HCT116 (cell line): ENCODE data around the gene SIPA1L3. TPM values are rescaled to one million over a fixed set of nuclear protein-coding genes. Genes with fewer than 3 reads are reported as not detected.

Experiments
- ATAC-seq: fragments of 200-7000 bp; cut with Tn5 transposase; 2 replicates; pipeline ENCODE4 v1.9.1; 2020; ENCODE audit warnings: mild to moderate bottlenecking, moderate library complexity
- BruUV-seq: library from RNA; stranded (reverse); fragments of 400-500 nt; replicated peaks from 2 replicates; lab custom pipeline; 2021; lab: Mats Ljungman, UMichigan
- CTCF ChIA-PET: fragments of 300-600 bp; sonication (Branson Sonifier 250); formaldehyde crosslinking; loops from one replicate; lab custom pipeline; 2021; ENCODE audit warnings: antibody characterized with exemption; lab: Charles Lee
- POLR2A ChIA-PET: fragments of 300-600, 350-600 bp; sonication (Branson Sonifier 250); formaldehyde crosslinking; loops from one replicate; lab custom pipeline; 2021; ENCODE audit warnings: antibody characterized with exemption; lab: Charles Lee
- RAD21 ChIA-PET, 2 experiments: fragments of 300-600 bp; sonication (Branson Sonifier 250); formaldehyde crosslinking; loops; one replicate each; lab custom pipeline; 2023; ENCODE audit warnings: low total read pairs in 2 of 2; ENCODE audit not compliant: uncharacterized antibody in 2 of 2, unreplicated experiment in 2 of 2, low non-redundant PET in 1 of 2; lab: Charles Lee
- DNase-seq: peaks from one replicate; pipeline ENCODE4 v3.0.0-alpha.2; 2010; ENCODE audit warnings: low read depth, low spot score
- H2AFZ ChIP-seq: fragments of 200-600 bp; shearing (Covaris generic), sonication (generic); 2 replicates; pipeline ENCODE4 v1.6.1; 2017; ENCODE audit warnings: low read depth, mixed run types, mixed read lengths, antibody characterized with exemption, low read length; ENCODE audit not compliant: poor library complexity, severe bottlenecking
- H3K27ac ChIP-seq: 2 replicates; pipeline ENCODE4 v1.5.1; 2012; ENCODE audit warnings: low read depth, low read length
- H3K27me3 ChIP-seq: fragments of 200-600 bp; sonication (generic); 2 replicates; pipeline ENCODE4 v1.6.1; 2016; ENCODE audit warnings: mixed run types, low read length, mixed read lengths; ENCODE audit not compliant: insufficient read depth
- H3K36me3 ChIP-seq, 2 experiments: fragments of 200-500 bp in 1 of 2; fragments of 200-600 bp in 1 of 2; sonication (Bioruptor generic) in 1 of 2; sonication (generic) in 1 of 2; 2 replicates each; pipeline versions ENCODE4 v1.5.1 to v1.6.1; 2014 to 2016; ENCODE audit warnings: low read length in 2 of 2, inconsistent platforms in 1 of 2, mixed read lengths in 1 of 2, mixed run types in 1 of 2; ENCODE audit not compliant: insufficient read depth in 2 of 2, control insufficient read depth in 1 of 2
- H3K4me1 ChIP-seq, 2 experiments: fragments of 200-600 bp in 1 of 2; sonication (generic) in 1 of 2; 2 replicates each; pipeline versions ENCODE4 v1.5.1 to v1.6.1; 2012 to 2017; ENCODE audit warnings: low read length in 2 of 2, inconsistent platforms in 1 of 2, mild to moderate bottlenecking in 1 of 2, mixed read lengths in 1 of 2, mixed run types in 1 of 2, moderate library complexity in 1 of 2; ENCODE audit not compliant: insufficient read depth in 2 of 2, control insufficient read depth in 1 of 2
- H3K4me2 ChIP-seq: fragments of 200-600 bp; sonication (generic); 2 replicates; pipeline ENCODE4 v1.6.1; 2017; ENCODE audit warnings: mixed run types, low read length, mixed read lengths
- H3K4me3 ChIP-seq, 2 experiments: fragments of 200-600 bp in 1 of 2; sonication (generic) in 1 of 2; replicated peaks in 1 of 2; 2 replicates each; pipeline ENCODE4 v1.5.1; 2011 to 2016; ENCODE audit warnings: low read length in 2 of 2, control low read depth in 1 of 2, low read depth in 1 of 2, mild to moderate bottlenecking in 1 of 2, mixed read lengths in 1 of 2, mixed run types in 1 of 2
- H3K79me2 ChIP-seq: fragments of 200-600 bp; sonication (generic); 2 replicates; pipeline ENCODE4 v1.6.1; 2017; ENCODE audit warnings: mild to moderate bottlenecking, mixed run types, low read length, moderate library complexity, mixed read lengths; ENCODE audit not compliant: insufficient read depth
- H3K9ac ChIP-seq: fragments of 200-600 bp; sonication (generic); 2 replicates; pipeline ENCODE4 v1.6.1; 2016; ENCODE audit warnings: low read length, mixed read lengths
- H3K9me2 ChIP-seq: fragments of 200-600 bp; sonication (generic), shearing (Covaris generic); 2 replicates; pipeline ENCODE4 v1.6.1; 2017; ENCODE audit warnings: mixed run types, mild to moderate bottlenecking, moderate library complexity; ENCODE audit not compliant: insufficient read depth
- H3K9me3 ChIP-seq, 2 experiments: fragments of 200-500 bp in 1 of 2; fragments of 200-600 bp in 1 of 2; sonication (Bioruptor generic) in 1 of 2; sonication (generic) in 1 of 2; 2 replicates each; pipeline ENCODE4 v1.6.1; 2014 to 2017; ENCODE audit warnings: low read length in 2 of 2, mixed read lengths in 2 of 2, inconsistent platforms in 1 of 2, low read depth in 1 of 2, mild to moderate bottlenecking in 1 of 2, mixed run types in 1 of 2, moderate library complexity in 1 of 2; ENCODE audit not compliant: control insufficient read depth in 1 of 2, insufficient read depth in 1 of 2
- H4K20me1 ChIP-seq: fragments of 200-600 bp; sonication (generic), shearing (Covaris generic); 2 replicates; pipeline ENCODE4 v1.6.1; 2017; ENCODE audit warnings: mixed run types, mild to moderate bottlenecking, moderate library complexity; ENCODE audit not compliant: insufficient read depth
- ATF3 ChIP-seq: IDR thresholded peaks from 2 replicates; pipeline ENCODE4 v1.6.1; 2012
- CBX3 ChIP-seq: IDR thresholded peaks from 2 replicates; pipeline ENCODE4 v1.6.1; 2012; ENCODE audit warnings: low read depth
- CEBPB ChIP-seq: IDR thresholded peaks from 2 replicates; pipeline ENCODE4 v1.6.1; 2012; ENCODE audit warnings: low read depth
- EGR1 ChIP-seq: IDR thresholded peaks from 2 replicates; pipeline ENCODE4 v1.6.1; 2012; ENCODE audit warnings: low read depth
- ELF1 ChIP-seq: IDR thresholded peaks from 2 replicates; pipeline ENCODE4 v1.6.1; 2012; ENCODE audit warnings: low read depth, borderline replicate concordance
- EZH2 ChIP-seq: fragments of 200-600 bp; sonication (generic); IDR thresholded peaks from 2 replicates; pipeline ENCODE4 v1.6.1; 2017; ENCODE audit warnings: antibody characterized with exemption, mixed run types
- EZH2phosphoT487 ChIP-seq: fragments of 200-600 bp; IDR thresholded peaks from 2 replicates; pipeline ENCODE4 v1.6.1; 2018; ENCODE audit warnings: antibody characterized with exemption, borderline replicate concordance
- FOSL1 ChIP-seq: IDR thresholded peaks from 2 replicates; pipeline ENCODE4 v1.6.1; 2012; ENCODE audit warnings: low read depth
- JUND ChIP-seq: IDR thresholded peaks from 2 replicates; pipeline ENCODE4 v1.6.1; 2012
- MAX ChIP-seq: IDR thresholded peaks from 2 replicates; pipeline ENCODE4 v1.6.1; 2012
- POLR2A ChIP-seq: IDR thresholded peaks from 2 replicates; pipeline ENCODE4 v1.7.0; 2011; ENCODE audit warnings: borderline replicate concordance; ENCODE audit not compliant: insufficient read depth, insufficient read length; ENCODE audit errors: extremely low read depth
- POLR2AphosphoS5 ChIP-seq: IDR thresholded peaks from 2 replicates; pipeline ENCODE4 v1.6.1; 2011; ENCODE audit warnings: mild to moderate bottlenecking, low read depth, low read length, moderate library complexity
- REST ChIP-seq: IDR thresholded peaks from 2 replicates; pipeline ENCODE4 v1.6.1; 2012; ENCODE audit warnings: low read depth
- SIN3A ChIP-seq: IDR thresholded peaks from 2 replicates; pipeline ENCODE4 v1.6.1; 2012; ENCODE audit warnings: low read depth
- SP1 ChIP-seq: IDR thresholded peaks from 2 replicates; pipeline ENCODE4 v1.6.1; 2012; ENCODE audit warnings: low read depth
- SRF ChIP-seq: IDR thresholded peaks from 2 replicates; pipeline ENCODE4 v1.6.1; 2012; ENCODE audit warnings: low read depth
- YY1 ChIP-seq: IDR thresholded peaks from 2 replicates; pipeline ENCODE4 v1.6.1; 2011; ENCODE audit warnings: low read length, low read depth, moderate library complexity, mild to moderate bottlenecking; ENCODE audit not compliant: insufficient replicate concordance; ENCODE audit errors: extremely low read depth
- ZBTB33 ChIP-seq: IDR thresholded peaks from 2 replicates; pipeline ENCODE4 v1.6.1; 2011; ENCODE audit warnings: mild to moderate bottlenecking, low read length, moderate library complexity; ENCODE audit not compliant: insufficient replicate concordance; ENCODE audit errors: extremely low read depth
- ZFX ChIP-seq: fragments of 450-650 bp; IDR thresholded peaks from 2 replicates; pipeline ENCODE4 v1.6.1; 2017
- intact Hi-C: fragments of 100-400 bp; cut with micrococcal nuclease; formaldehyde crosslinking; loops from 2 replicates; pipeline ENCODE4 v1.10.0; 2022
- total RNA-seq: library from RNA; stranded (reverse); gene quantifications from one replicate; pipeline ENCODE4 v1.2.1, GENCODE V29; 2021; ENCODE audit not compliant: unreplicated experiment

The SIPA1L3 gene
- total RNA-seq, 1 experiment from 2014 or later = 41.8 TPM

GRCh38 chr19:37988758-37989635, 82.0 kb downstream of the SIPA1L3 start:
- POLR2A ChIA-PET = no interaction called here
- TF ChIP-seq ELF1 (no peak), ZFX (no peak), YY1 (no peak), EZH2phosphoT487 (no peak), POLR2A (no peak), EGR1 (no peak), MAX (no peak), SP1 (no peak), EZH2 (no peak), ATF3 (no peak), ZBTB33 (no peak), JUND (no peak), SRF (no peak), REST (no peak), FOSL1 (no peak), CEBPB (no peak), POLR2AphosphoS5 (no peak), SIN3A (no peak), CBX3 (no peak)
- TF ChIP-seq, all 23 proteins: peak for 0
- RAD21 ChIA-PET = interaction anchor here in 1 of 2 experiments (1.5 kb wide), 1 partner anchor 86 kb away, joined by 3 read pairs; no protein-coding TSS in a partner anchor
- Histone ChIP-seq H3K9ac (no peak overlapping the region), H3K9me2 (no peaks in the 10 kb centered on the region), H3K36me3 (no peaks in the 10 kb centered on the region), H3K9me3 (no peaks in the 10 kb centered on the region), H3K4me3 (no peak overlapping the region), H4K20me1 (no peaks in the 10 kb centered on the region), H3K4me1 (peaks cover 9 to 64% of the 10 kb centered on the region in 2 experiments), H3K27me3 (no peaks in the 10 kb centered on the region), H3K79me2 (peaks cover 64% of the 10 kb centered on the region), H3K4me2 (no peak overlapping the region), H3K27ac (no peak overlapping the region), H2AFZ (no peak overlapping the region)
- DNase-seq = no peak
- CTCF ChIA-PET = interaction anchor here (1.4 kb wide), 1 partner anchor 85 kb away, joined by 10 read pairs; no protein-coding TSS in a partner anchor
- no TSS peak for BruUV-seq
- intact Hi-C loops = loop anchor here (10.0 kb wide), 1 partner anchor 54 kb away; no protein-coding TSS in a partner anchor
- no peak for ATAC-seq
